Measurements from ENCODE around the gene BRPF3.
A peak's percentile ranks its signal among the peaks of the same experiment; 100 is the strongest.

Gene BRPF3

DNA sequence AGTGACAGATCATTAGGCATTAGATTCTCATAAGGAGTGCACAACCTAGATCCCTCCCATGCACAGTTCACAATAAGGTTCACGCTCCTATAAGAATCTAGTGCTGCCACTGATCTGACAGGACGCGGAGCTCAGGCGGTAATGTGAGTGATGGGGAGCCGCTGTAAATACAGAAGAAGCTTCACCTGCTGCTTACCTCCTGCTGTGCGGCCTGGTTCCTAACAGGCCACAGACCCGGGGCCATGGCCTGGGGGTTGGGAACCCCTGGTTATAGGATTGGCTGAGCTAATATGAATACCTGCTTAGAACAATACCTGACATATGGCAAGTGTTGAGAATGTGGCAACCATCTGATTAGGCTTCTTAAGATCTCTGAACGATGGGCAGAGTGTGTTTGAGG, 75.7 kb downstream of the BRPF3 start:
- peak; percentile 25 for DNase-seq

DNA sequence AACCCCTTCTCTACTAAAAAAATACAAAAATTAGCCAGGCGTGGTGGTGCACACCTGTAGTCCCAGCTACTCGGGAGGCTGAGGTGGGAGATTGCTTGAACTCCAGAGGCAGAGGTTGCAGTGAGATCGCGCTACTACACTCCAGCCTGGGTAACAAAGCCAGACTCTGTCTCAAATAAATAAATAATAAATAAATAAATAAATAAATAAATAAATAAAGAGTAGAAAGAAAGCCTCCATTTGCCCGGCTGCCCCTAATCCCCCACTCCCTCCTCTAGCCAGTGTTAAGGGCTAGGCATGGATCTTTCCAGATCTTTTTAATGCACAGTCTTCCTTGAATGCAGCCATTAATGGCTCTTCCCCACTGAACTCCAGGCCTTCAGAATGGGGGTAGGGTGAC, 76.5 kb downstream of the BRPF3 start:
- DNase-seq, result no peak

DNA sequence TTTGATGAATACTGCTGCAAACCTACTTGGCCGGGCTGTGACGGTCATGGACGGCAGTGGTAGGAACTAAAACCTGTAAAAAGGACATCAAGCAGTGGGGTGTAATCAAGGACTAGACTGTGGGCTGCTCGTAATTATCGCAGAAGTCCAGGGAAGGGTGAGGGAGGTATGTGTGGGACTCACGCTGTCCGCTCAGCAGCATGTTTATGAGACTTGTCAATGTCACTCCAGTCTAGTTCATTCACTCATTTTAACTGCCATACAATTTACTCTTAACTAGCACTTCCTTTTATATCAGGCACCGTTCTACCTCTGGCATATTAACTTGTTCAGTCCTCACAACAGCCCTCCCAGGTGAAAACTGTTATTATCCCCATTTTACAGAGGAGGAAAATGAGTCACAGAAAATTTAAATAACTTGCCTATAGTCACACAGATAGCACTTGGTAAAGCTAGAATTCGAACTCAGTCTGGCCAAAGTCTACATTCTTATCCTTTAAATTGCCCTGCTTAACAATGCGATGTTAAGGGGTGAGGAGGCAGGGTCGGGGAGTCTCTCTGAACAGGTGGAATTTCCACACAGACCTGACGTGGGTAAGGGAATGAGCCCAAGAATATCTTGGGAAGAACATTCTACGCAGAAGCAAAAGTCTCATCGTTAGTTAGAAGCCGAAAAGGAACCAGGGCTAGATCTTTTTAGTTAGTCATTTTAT, 77.4 kb downstream of the BRPF3 start:
- DNase-seq, result no peak

DNA sequence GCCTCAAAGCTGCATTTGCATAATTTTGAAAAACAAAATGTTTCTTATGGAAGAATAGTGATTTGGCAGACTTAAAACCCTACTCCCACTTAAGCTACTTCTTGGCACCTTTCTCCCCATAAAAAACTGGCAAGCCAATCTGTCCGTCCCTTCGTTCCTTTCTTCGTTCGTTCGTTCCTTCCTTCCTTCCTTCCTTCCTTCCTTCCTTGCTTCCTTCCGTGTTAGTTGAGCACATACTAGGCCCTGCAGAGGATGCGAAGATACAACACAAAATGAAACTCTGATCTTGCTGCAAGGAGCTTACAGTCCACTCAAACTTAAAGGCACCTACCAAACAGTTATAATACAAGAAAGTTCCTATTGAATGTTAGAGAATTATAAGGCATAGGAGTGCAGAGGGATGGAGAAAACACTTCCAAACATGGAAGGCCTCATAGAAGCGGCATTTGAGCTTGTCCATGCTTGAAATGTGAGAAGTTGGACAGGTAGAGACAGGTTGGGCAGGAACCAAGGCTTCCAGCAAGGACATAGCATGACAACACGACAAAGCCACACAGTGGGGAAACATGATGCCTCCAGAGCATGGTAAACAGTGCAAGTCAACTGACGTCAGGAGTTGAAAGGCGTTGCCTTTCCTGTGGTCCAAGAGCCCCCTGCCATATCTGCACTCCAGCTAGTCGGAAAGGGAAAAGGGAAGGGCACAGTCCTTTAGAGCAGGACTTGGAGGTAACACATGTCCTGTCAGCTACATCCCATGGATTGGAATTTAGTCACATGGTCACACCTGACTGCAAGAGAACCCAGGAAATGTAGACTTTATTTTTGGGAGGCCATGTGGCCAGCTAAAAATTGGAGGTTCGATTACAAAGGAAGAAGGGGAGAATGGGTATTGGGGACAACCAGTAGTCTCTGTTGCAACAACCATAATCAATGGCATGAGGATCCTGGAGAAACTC, 80.3 kb downstream of the BRPF3 start:
- no peak for DNase-seq

DNA sequence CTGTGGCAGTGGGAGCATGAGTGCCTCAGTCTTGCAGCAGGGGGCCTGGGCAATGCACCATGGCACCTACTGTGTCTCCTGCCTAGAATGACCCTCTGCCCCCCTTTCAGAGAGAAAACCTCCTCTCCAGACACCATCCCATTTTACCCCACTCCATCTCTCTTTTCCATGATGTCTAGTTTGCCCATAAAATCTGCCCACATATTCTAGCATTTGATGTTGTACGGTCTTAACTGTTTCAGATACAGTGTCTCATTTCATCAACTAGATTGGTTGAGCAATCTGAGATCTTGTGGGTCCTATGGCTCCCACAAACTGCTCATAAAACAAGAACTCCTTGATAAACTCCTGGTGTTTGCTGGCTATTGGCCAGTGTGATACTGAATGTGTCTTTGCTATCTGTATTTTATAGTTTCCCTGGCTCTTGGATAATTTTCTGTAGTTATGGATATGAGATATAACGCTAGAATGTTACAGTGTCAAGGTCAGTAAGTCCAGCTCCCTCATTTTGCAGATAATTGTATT, 81.5 kb downstream of the BRPF3 start:
- DNase-seq, result no peak

DNA sequence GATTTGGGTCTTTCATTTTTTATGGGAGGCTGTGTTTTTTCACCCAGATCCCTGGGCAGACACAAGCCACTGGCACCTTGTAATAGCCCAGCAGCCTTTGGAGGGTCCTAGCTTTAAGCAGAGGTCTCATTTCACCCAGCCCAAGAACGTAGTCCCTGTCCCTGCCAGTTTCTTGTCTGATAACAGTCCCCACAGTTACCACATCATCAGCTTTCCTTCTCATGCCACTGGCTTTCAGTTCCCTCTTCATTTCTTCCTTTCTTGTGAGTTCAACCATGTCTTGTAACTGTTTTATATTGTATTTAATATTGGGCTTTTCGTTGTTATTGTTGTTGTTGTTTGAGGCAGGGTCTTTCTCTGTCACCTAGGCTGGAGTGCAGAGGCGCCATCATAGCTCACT, 83.9 kb downstream of the BRPF3 start:
- DNase-seq, result no peak

DNA sequence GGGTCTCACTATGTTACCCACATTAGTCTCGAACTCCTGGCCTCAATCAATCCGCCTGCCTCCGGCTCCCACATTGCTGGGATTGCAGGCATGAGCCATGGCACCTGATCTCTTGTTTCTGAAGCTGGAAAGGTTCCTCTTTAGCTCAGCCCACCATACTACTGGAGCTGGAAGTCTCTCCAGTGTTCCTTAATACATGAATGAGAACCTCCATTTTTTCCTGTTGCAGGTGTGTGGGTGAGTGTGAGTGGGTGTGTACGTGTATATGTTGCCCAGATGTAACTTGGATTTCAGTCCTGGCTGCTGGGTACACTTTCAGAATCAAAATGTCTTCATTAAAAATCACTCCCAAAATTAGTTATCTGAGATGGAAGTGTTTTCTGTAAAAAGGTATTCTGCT, 84.4 kb downstream of the BRPF3 start:
- no peak for DNase-seq
